MV-4-11 (cell line): Measurements from ENCODE around the gene MUC5AC.
"Not testable (repeated sequence)": the region's sequence is repeated elsewhere in the genome, so short reads cannot be mapped to it uniquely, and the experiment has no call there.

Source experiments
- DNase-seq: peaks from one replicate; lab custom pipeline; 2025; lab: John Stamatoyannopoulos, UW

MUC5AC gene

GRCh38 chr11:1237128-1237580 is 79.4 kb downstream of the MUC5AC start:
- no peak for DNase-seq

- no peak for DNase-seq
Measured at GRCh38 chr11:1237851-1238250, 80.1 kb downstream of the MUC5AC start.

GRCh38 chr11:1238767-1239595 is 81.2 kb downstream of the MUC5AC start:
- DNase-seq = no peak

- DNase-seq = no peak
Measured at GRCh38 chr11:1239596-1240205, 81.9 kb downstream of the MUC5AC start.

- no peak for DNase-seq
Measured at GRCh38 chr11:1240771-1241170, 83.0 kb downstream of the MUC5AC start.

GRCh38 chr11:1241706-1242105 is 84.0 kb downstream of the MUC5AC start:
- DNase-seq = no peak

- DNase-seq = no peak
Measured at GRCh38 chr11:1242289-1242688, 84.5 kb downstream of the MUC5AC start.

- DNase-seq = not testable (repeated sequence)
Measured at GRCh38 chr11:1242751-1243150, 85.0 kb downstream of the MUC5AC start.

- DNase-seq = not testable (repeated sequence)
Measured at GRCh38 chr11:1243521-1243920, 85.8 kb downstream of the MUC5AC start.

- not testable (repeated sequence) for DNase-seq
Measured at GRCh38 chr11:1244557-1244956, 86.8 kb downstream of the MUC5AC start.

- DNase-seq = not testable (repeated sequence)
Measured at GRCh38 chr11:1245717-1246116, 88.0 kb downstream of the MUC5AC start.

- not testable (repeated sequence) for DNase-seq
Measured at GRCh38 chr11:1246301-1246700, 88.5 kb downstream of the MUC5AC start.

- DNase-seq = not testable (repeated sequence)
Measured at GRCh38 chr11:1247026-1247425, 89.3 kb downstream of the MUC5AC start.

- not testable (repeated sequence) for DNase-seq
Measured at GRCh38 chr11:1248951-1249350, 91.2 kb downstream of the MUC5AC start.

- DNase-seq = not testable (repeated sequence)
Measured at GRCh38 chr11:1250411-1250810, 92.7 kb downstream of the MUC5AC start.
